ENCODE data around the gene FERMT3. TPM values are rescaled to one million over a fixed set of nuclear protein-coding genes. Genes with fewer than 3 reads are reported as not detected.
A peak's percentile ranks its signal among the peaks of the same experiment; 100 is the strongest.

Gene FERMT3
- total RNA-seq, 1 donor from 2014 or later, result 4.7 TPM

DNA sequence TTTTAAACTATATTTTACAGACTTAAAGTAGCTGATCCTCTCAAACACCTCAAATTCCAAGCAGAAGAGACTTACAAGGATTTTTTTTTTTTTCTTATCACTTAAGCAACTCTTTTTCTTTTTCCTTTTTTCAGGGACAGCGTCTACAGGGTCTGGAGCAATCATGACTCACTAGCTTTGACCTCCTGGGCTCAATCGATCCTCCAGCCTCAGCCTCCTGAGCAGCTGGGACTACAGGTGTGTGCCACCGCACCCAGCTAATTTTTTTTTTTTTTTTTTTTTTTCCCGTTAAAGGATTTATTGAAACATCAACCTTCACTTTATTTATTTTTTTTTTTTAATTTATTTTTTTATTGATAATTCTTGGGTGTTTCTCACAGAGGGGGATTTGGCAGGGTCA lies 36.1 kb upstream of the FERMT3 start:
- H3K9ac ChIP-seq (ENCODE audit: low read depth in 1 of 3, low read length in 3 of 3), result no peak overlapping the region
- no peak overlapping the region for H3K4me3 ChIP-seq (ENCODE audit: low read length in 3 of 3)
- peaks cover 4 to 6% (median 4%) of the 10 kb centered on the region in 3 donors for H3K4me1 ChIP-seq (ENCODE audit: control insufficient read depth in 3 of 3, insufficient read depth in 3 of 3, low read length in 3 of 3)
- H3K9me3 ChIP-seq (ENCODE audit: control insufficient read depth in 3 of 3, low read length in 3 of 3), result no peaks in the 10 kb centered on the region
- no peaks in the 10 kb centered on the region for H3K36me3 ChIP-seq (ENCODE audit: control insufficient read depth in 3 of 3, insufficient read depth in 3 of 3, low read length in 3 of 3)
- H3K27ac ChIP-seq (ENCODE audit: low read depth, low read length), result no peak overlapping the region
- H3K27me3 ChIP-seq (ENCODE audit: control insufficient read depth in 3 of 3, insufficient read depth in 3 of 3, low read length in 3 of 3), result no peaks in the 10 kb centered on the region

DNA sequence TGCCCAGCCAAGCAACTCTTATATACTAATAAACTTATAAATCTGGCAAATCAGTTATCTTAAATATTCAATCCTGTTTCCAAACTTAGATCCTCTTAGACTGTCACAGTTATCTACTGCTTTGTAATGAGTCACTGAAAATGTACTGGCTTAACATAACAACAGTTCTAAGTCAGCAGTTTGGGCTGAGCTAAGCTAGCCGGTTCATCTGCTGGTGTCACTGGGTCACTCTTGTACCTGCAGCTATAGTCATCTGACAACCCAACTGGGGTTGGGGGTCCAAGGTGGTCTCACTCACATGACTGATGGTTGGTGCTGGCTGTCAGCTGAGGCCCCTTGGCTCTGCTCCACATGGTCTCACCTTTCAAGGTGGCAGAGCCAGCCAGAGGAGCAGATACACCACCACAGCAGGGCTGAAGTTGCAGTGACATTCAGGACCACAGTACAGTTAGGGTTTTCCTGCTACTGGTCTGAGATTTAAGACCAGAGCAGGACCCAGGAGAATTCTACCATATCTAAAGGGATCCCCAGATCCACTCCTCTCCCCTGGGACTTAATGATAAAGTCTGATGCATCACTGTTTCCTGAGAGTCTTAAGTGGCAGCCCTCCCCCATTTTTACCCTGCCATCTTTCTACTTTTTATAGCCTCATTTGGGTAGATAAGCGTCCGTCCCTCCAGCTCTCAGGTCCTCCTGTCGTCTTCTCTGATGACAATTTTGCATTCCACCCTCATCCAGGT lies 32.7 kb upstream of the FERMT3 start:
- H3K36me3 ChIP-seq (ENCODE audit: control insufficient read depth in 3 of 3, insufficient read depth in 3 of 3, low read length in 3 of 3), result no peaks in the 10 kb centered on the region
- no peak overlapping the region for H3K4me3 ChIP-seq (ENCODE audit: low read length in 3 of 3)
- no peak overlapping the region for H3K9ac ChIP-seq (ENCODE audit: low read depth in 1 of 3, low read length in 3 of 3)
- no peaks in the 10 kb centered on the region for H3K4me1 ChIP-seq (ENCODE audit: control insufficient read depth in 3 of 3, insufficient read depth in 3 of 3, low read length in 3 of 3)
- H3K27ac ChIP-seq (ENCODE audit: low read depth, low read length), result no peak overlapping the region
- no peaks in the 10 kb centered on the region for H3K27me3 ChIP-seq (ENCODE audit: control insufficient read depth in 3 of 3, insufficient read depth in 3 of 3, low read length in 3 of 3)
- H3K9me3 ChIP-seq (ENCODE audit: control insufficient read depth in 3 of 3, low read length in 3 of 3), result no peaks in the 10 kb centered on the region

DNA sequence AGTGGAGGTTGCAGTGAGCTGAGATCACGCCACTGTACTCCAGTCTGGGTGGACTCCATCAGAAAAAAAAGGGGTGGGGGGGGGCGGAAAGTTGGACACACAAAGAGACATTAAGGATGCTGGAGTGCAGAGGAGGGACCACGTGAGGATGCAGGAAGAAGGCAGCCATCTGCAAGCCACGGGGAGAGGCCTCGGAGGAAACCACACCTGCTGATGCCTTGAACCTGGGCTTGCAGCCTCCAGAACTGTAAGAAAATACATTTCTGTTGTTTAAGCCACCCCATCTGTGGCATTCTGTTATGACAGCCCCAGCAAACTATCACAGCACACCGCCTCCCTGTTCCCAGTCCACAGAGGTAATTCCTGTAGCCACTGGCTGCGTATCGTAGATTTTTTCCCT lies 29.8 kb upstream of the FERMT3 start:
- H3K4me3 ChIP-seq (ENCODE audit: low read length in 3 of 3), result no peak overlapping the region
- no peaks in the 10 kb centered on the region for H3K9me3 ChIP-seq (ENCODE audit: control insufficient read depth in 3 of 3, low read length in 3 of 3)

GRCh38 chr11:64178203-64178602 lies 28.3 kb upstream of the FERMT3 start:
- Histone ChIP-seq H3K9ac (ENCODE audit: low read depth in 1 of 3, low read length in 3 of 3) (peak overlapping the region in 1 of 3 donors; percentile 16), H3K4me1 (ENCODE audit: control insufficient read depth in 3 of 3, insufficient read depth in 3 of 3, low read length in 3 of 3) (peaks cover 23 to 37% (median 27%) of the 10 kb centered on the region in 3 donors), H3K27me3 (ENCODE audit: control insufficient read depth in 3 of 3, insufficient read depth in 3 of 3, low read length in 3 of 3) (no peaks in the 10 kb centered on the region), H3K9me3 (ENCODE audit: control insufficient read depth in 3 of 3, low read length in 3 of 3) (no peaks in the 10 kb centered on the region), H3K4me3 (ENCODE audit: low read length in 3 of 3) (no peak overlapping the region), H3K36me3 (ENCODE audit: control insufficient read depth in 3 of 3, insufficient read depth in 3 of 3, low read length in 3 of 3) (peaks cover 0 to 6% (median 2%) of the 10 kb centered on the region in 3 donors), H3K27ac (ENCODE audit: low read depth, low read length) (no peak overlapping the region)

More for the DNA sequence above, 29.8 kb upstream of the FERMT3 start:
- no peak overlapping the region for H3K9ac ChIP-seq (ENCODE audit: low read depth in 1 of 3, low read length in 3 of 3)
- H3K27me3 ChIP-seq (ENCODE audit: control insufficient read depth in 3 of 3, insufficient read depth in 3 of 3, low read length in 3 of 3), result no peaks in the 10 kb centered on the region
- peaks cover 0 to 6% (median 2%) of the 10 kb centered on the region in 3 donors for H3K36me3 ChIP-seq (ENCODE audit: control insufficient read depth in 3 of 3, insufficient read depth in 3 of 3, low read length in 3 of 3)
- peaks cover 17 to 26% (median 19%) of the 10 kb centered on the region in 3 donors for H3K4me1 ChIP-seq (ENCODE audit: control insufficient read depth in 3 of 3, insufficient read depth in 3 of 3, low read length in 3 of 3)
- H3K27ac ChIP-seq (ENCODE audit: low read depth, low read length), result no peak overlapping the region

DNA sequence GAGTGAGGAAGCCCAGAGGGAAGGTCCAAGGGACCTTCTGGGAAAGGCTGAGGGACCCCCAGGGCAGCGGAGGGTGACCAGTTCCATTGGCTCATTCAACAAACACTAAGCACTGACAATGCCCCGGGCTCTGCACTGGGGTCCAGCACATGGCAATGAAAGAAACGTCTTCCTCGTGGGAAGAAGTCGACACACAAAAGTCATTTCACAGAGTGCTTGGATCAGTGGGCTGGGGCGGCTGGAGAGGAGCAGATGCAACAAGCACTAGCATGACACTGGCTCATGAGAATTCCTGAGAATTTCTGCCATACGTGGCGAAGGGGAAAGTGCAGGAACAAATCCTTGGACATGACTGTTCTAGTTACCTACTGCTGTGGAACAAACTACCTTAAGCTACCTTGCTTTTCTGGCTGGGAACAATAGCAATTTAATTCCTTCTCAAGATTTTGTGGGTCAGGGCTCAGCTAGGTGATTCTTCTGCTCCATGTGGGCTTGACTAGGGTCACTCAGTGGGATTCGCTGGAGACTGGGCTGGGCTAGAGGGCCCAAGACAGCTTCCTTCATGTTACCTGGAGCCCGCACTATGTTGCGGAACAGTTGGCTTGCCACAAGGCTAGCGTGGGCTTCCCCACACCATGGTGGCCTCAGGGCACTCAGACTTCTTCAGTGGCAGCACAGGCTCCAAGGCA lies 27.4 kb upstream of the FERMT3 start:
- no peak overlapping the region for H3K9ac ChIP-seq (ENCODE audit: low read depth in 1 of 3, low read length in 3 of 3)
- H3K36me3 ChIP-seq (ENCODE audit: control insufficient read depth in 3 of 3, insufficient read depth in 3 of 3, low read length in 3 of 3), result peaks cover 0 to 6% (median 2%) of the 10 kb centered on the region in 3 donors
- no peaks in the 10 kb centered on the region for H3K9me3 ChIP-seq (ENCODE audit: control insufficient read depth in 3 of 3, low read length in 3 of 3)
- H3K27ac ChIP-seq (ENCODE audit: low read depth, low read length), result no peak overlapping the region
- no peak overlapping the region for H3K4me3 ChIP-seq (ENCODE audit: low read length in 3 of 3)
- H3K4me1 ChIP-seq (ENCODE audit: control insufficient read depth in 3 of 3, insufficient read depth in 3 of 3, low read length in 3 of 3), result peaks cover 31 to 46% (median 35%) of the 10 kb centered on the region in 3 donors
- H3K27me3 ChIP-seq (ENCODE audit: control insufficient read depth in 3 of 3, insufficient read depth in 3 of 3, low read length in 3 of 3), result no peaks in the 10 kb centered on the region

- Histone ChIP-seq H3K9me3 (ENCODE audit: control insufficient read depth in 3 of 3, low read length in 3 of 3) (no peaks in the 10 kb centered on the region), H3K36me3 (ENCODE audit: control insufficient read depth in 3 of 3, insufficient read depth in 3 of 3, low read length in 3 of 3) (peaks cover 0 to 6% (median 2%) of the 10 kb centered on the region in 3 donors), H3K4me3 (ENCODE audit: low read length in 3 of 3) (peak overlapping the region; percentile 68 to 82 (median 78)), H3K27ac (ENCODE audit: low read depth, low read length) (peak overlapping the region; percentile 95), H3K4me1 (ENCODE audit: control insufficient read depth in 3 of 3, insufficient read depth in 3 of 3, low read length in 3 of 3) (peaks cover 41 to 59% (median 48%) of the 10 kb centered on the region in 3 donors), H3K9ac (ENCODE audit: low read depth in 1 of 3, low read length in 3 of 3) (peak overlapping the region; percentile 82 to 94 (median 88)), H3K27me3 (ENCODE audit: control insufficient read depth in 3 of 3, insufficient read depth in 3 of 3, low read length in 3 of 3) (no peaks in the 10 kb centered on the region)
Measured at GRCh38 chr11:64180891-64181290, 25.6 kb upstream of the FERMT3 start.

DNA sequence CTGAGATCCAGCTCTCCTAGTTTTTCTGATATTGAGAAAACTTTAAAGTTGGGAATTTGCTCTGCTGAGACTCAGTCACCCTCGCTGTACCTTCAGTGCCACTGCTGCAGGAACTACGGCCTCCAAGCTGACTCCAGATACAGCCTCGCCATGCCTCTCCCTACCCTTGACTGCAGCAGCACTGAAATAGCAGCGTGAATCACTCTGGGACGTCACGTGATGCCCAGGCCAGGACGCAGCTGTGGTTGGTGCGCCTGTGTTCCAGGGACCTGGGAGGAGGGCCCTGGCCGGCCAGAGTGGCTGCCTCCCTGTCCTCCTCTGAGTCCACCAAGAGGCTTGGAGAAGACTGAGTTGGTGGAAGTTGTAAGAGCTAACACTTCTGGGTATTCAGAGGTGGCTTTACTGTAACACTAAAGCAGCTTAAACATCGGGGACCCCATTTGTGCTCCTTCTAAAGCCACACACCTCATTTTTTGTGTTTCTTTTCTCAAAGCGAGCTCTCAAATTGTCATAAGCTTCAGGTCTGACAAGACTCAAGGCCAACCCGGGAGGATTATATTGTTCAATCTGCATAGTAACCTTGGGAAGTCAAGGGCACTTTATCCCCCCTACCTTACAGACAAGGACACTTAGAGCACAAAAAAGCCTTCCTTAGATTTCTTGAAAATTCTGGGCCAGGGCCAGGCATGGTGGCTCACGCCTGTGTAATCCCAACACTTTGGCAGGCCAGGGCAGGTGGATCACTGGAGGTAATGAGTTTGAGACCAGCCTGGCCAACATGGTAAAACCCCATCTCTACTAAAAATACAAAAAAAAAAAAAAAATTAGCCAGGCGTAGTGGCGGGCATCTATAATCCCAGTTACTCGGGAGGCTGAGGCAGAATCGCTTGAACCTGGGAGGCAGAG lies 24.8 kb upstream of the FERMT3 start:
- Histone ChIP-seq H3K9me3 (ENCODE audit: control insufficient read depth in 3 of 3, low read length in 3 of 3) (no peaks in the 10 kb centered on the region), H3K9ac (ENCODE audit: low read depth in 1 of 3, low read length in 3 of 3) (peak overlapping the region; percentile 82 to 94 (median 88)), H3K27me3 (ENCODE audit: control insufficient read depth in 3 of 3, insufficient read depth in 3 of 3, low read length in 3 of 3) (no peaks in the 10 kb centered on the region), H3K36me3 (ENCODE audit: control insufficient read depth in 3 of 3, insufficient read depth in 3 of 3, low read length in 3 of 3) (peaks cover 0 to 6% (median 2%) of the 10 kb centered on the region in 3 donors), H3K4me3 (ENCODE audit: low read length in 3 of 3) (peak overlapping the region; percentile 68 to 82 (median 78)), H3K4me1 (ENCODE audit: control insufficient read depth in 3 of 3, insufficient read depth in 3 of 3, low read length in 3 of 3) (peaks cover 41 to 59% (median 48%) of the 10 kb centered on the region in 3 donors), H3K27ac (ENCODE audit: low read depth, low read length) (peak overlapping the region; percentile 95)

GRCh38 chr11:64183890-64184289 lies 22.6 kb upstream of the FERMT3 start:
- no peaks in the 10 kb centered on the region for H3K9me3 ChIP-seq (ENCODE audit: control insufficient read depth in 3 of 3, low read length in 3 of 3)
- peaks cover 41 to 59% (median 48%) of the 10 kb centered on the region in 3 donors for H3K4me1 ChIP-seq (ENCODE audit: control insufficient read depth in 3 of 3, insufficient read depth in 3 of 3, low read length in 3 of 3)
- H3K27ac ChIP-seq (ENCODE audit: low read depth, low read length), result peak overlapping the region; percentile 40
- peaks cover 0 to 9% (median 2%) of the 10 kb centered on the region in 3 donors for H3K36me3 ChIP-seq (ENCODE audit: control insufficient read depth in 3 of 3, insufficient read depth in 3 of 3, low read length in 3 of 3)
- H3K9ac ChIP-seq (ENCODE audit: low read depth in 1 of 3, low read length in 3 of 3), result peak overlapping the region; percentile 24 to 93 (median 45)
- peak overlapping the region in 2 of 3 donors; percentile 22 to 32 for H3K4me3 ChIP-seq (ENCODE audit: low read length in 3 of 3)
- no peaks in the 10 kb centered on the region for H3K27me3 ChIP-seq (ENCODE audit: control insufficient read depth in 3 of 3, insufficient read depth in 3 of 3, low read length in 3 of 3)

DNA sequence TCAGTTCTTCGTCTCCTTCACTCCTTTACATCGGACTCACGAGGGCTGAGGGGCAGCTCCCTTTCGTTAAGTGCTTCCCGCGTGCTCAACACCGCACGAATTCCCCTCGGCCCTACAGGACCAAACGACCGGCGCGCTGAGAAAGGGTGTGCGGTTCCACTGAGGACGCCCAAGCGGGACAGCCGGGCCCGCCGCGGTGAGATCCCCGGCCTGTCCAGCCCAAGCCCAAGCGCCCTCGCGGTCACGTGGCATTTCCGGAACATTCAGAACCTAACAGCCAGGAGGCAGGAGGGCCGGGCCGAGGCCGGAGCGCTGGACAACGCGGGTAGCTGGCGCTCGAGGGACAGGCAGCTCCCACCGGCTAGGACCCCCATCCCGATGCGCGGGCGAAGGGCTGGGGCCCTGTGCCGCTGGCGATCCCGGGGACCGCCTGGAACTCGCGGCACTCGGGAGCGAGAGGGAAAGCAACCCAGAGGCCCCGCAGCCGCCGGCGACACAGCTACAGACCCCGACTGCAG lies 21.3 kb upstream of the FERMT3 start:
- peaks cover 0 to 4% (median 0%) of the 10 kb centered on the region in 3 donors for H3K36me3 ChIP-seq (ENCODE audit: control insufficient read depth in 3 of 3, insufficient read depth in 3 of 3, low read length in 3 of 3)
- peak overlapping the region; percentile 75 to 92 (median 90) for H3K4me3 ChIP-seq (ENCODE audit: low read length in 3 of 3)
- no peaks in the 10 kb centered on the region for H3K9me3 ChIP-seq (ENCODE audit: control insufficient read depth in 3 of 3, low read length in 3 of 3)
- H3K4me1 ChIP-seq (ENCODE audit: control insufficient read depth in 3 of 3, insufficient read depth in 3 of 3, low read length in 3 of 3), result peaks cover 37 to 51% (median 43%) of the 10 kb centered on the region in 3 donors
- H3K9ac ChIP-seq (ENCODE audit: low read depth in 1 of 3, low read length in 3 of 3), result peak overlapping the region; percentile 78 to 93 (median 90)
- peak overlapping the region; percentile 92 for H3K27ac ChIP-seq (ENCODE audit: low read depth, low read length)
- H3K27me3 ChIP-seq (ENCODE audit: control insufficient read depth in 3 of 3, insufficient read depth in 3 of 3, low read length in 3 of 3), result no peaks in the 10 kb centered on the region
